GM12878 (cell line): Measurements from ENCODE around the gene SEMA6C. TPM values are rescaled to one million over a fixed set of nuclear protein-coding genes. Genes with fewer than 3 reads are reported as not detected.
A peak's percentile ranks its signal among the peaks of the same experiment; 100 is the strongest.

ENCODE experiments used
- ATF7 ChIP-seq: fragments of 450-650 bp; IDR thresholded peaks from 2 replicates; pipeline ENCODE4 v1.6.1; 2016; ENCODE audit warnings: low read depth, mild to moderate bottlenecking
- CBX5 ChIP-seq: sonication (generic); IDR thresholded peaks from 2 replicates; pipeline ENCODE4 v1.6.1; 2016; ENCODE audit warnings: low read depth, moderate library complexity, mild to moderate bottlenecking, inconsistent platforms
- CEBPB ChIP-seq, 2 experiments: fragments of 150-350 bp in 1 of 2; IDR thresholded peaks; 2 replicates each; pipeline ENCODE4 v1.6.1; 2012 to 2014; ENCODE audit warnings: low read depth in 2 of 2, low read length in 2 of 2, borderline replicate concordance in 1 of 2, inconsistent platforms in 1 of 2
- DPF2 ChIP-seq: fragments of 450-650 bp; IDR thresholded peaks from 2 replicates; pipeline ENCODE4 v1.6.1; 2017; ENCODE audit warnings: mild to moderate bottlenecking
- EED ChIP-seq: sonication (generic); IDR thresholded peaks from 2 replicates; pipeline ENCODE4 v1.6.1; 2016; ENCODE audit warnings: antibody characterized with exemption, low read depth
- HCFC1 ChIP-seq: fragments of 150-350 bp; IDR thresholded peaks from 2 replicates; pipeline ENCODE4 v1.6.1; 2014; ENCODE audit warnings: low read length
- MXI1 ChIP-seq: fragments of 150-350 bp; IDR thresholded peaks from 2 replicates; pipeline ENCODE4 v1.6.1; 2011; ENCODE audit warnings: low read depth, mild to moderate bottlenecking, inconsistent platforms, low read length, improper control_type of control experiment
- RUNX3 ChIP-seq: IDR thresholded peaks from 2 replicates; pipeline ENCODE4 v1.6.1; 2012; ENCODE audit warnings: low read length, inconsistent platforms
- ZNF24 ChIP-seq: fragments of 450-650 bp; IDR thresholded peaks from 2 replicates; pipeline ENCODE4 v1.6.1; 2017; ENCODE audit warnings: antibody characterized with exemption, mild to moderate bottlenecking
- polyA plus RNA-seq, 11 experiments: library from polyadenylated mRNA; depleted of rRNA in 4 of 11; unstranded in 6 of 11; stranded (reverse) in 5 of 11; fragments of >200 nt; fragmentation: Nextera tagmentation in 4 of 11; fragmentation: Illumina TruSeq in 1 of 11; extraction: Ambion mirVana in 4 of 11; extraction: Trizol in 1 of 11; gene quantifications; 1 replicate in 1 of 11; 2 replicates in 10 of 11; pipeline versions ENCODE4 v1.2.1 to v1.2.3, GENCODE V29; 2011 to 2016; ENCODE audit warnings: inconsistent platforms in 2 of 11, missing spikeins in 2 of 11, low read depth in 1 of 11
- total RNA-seq, 4 experiments: library from RNA; depleted of rRNA in 3 of 4; stranded (reverse); fragments of >200 nt in 3 of 4; fragmentation: Illumina TruSeq in 1 of 4; extraction: Trizol in 1 of 4; gene quantifications; 2 replicates each; pipeline versions ENCODE4 v1.2.1 to v1.2.3, GENCODE V29; 2013 to 2021
- TF ChIP-seq, protein P1 (sequence below): fragments of 450-650 bp; IDR thresholded peaks from 2 replicates; pipeline ENCODE4 v1.6.1; 2017; ENCODE audit warnings: mild to moderate bottlenecking
- TF ChIP-seq, protein P2 (sequence below): fragments of 450-650 bp; IDR thresholded peaks from 2 replicates; pipeline ENCODE4 v1.6.1; 2017; ENCODE audit warnings: borderline replicate concordance
- TF ChIP-seq, protein P3 (sequence below): IDR thresholded peaks from 2 replicates; pipeline ENCODE4 v1.6.1; 2012; ENCODE audit warnings: low read length, inconsistent platforms
- TF ChIP-seq, protein P4 (sequence below): fragments of 450-650 bp; formaldehyde crosslinking; IDR thresholded peaks from 2 replicates; pipeline ENCODE4 v1.5.0; 2022; ENCODE audit warnings: mild to moderate bottlenecking, missing genetic modification characterization
- TF ChIP-seq, protein P5 (sequence below): fragments of 450-650 bp; IDR thresholded peaks from 2 replicates; pipeline ENCODE4 v1.6.1; 2014; ENCODE audit warnings: mild to moderate bottlenecking
- TF ChIP-seq, protein P6 (sequence below): fragments of 450-650 bp; IDR thresholded peaks from 2 replicates; pipeline ENCODE4 v1.6.1; 2016; ENCODE audit warnings: mild to moderate bottlenecking, moderate library complexity, borderline replicate concordance

The SEMA6C gene
- total and polyA plus RNA-seq, 10 of the 15 experiments (the other 5 are each of a cell fraction or from before 2014, with no cell fraction given): 0.13 to 2.2 (median 0.29) TPM; not detected in 1

DNA sequence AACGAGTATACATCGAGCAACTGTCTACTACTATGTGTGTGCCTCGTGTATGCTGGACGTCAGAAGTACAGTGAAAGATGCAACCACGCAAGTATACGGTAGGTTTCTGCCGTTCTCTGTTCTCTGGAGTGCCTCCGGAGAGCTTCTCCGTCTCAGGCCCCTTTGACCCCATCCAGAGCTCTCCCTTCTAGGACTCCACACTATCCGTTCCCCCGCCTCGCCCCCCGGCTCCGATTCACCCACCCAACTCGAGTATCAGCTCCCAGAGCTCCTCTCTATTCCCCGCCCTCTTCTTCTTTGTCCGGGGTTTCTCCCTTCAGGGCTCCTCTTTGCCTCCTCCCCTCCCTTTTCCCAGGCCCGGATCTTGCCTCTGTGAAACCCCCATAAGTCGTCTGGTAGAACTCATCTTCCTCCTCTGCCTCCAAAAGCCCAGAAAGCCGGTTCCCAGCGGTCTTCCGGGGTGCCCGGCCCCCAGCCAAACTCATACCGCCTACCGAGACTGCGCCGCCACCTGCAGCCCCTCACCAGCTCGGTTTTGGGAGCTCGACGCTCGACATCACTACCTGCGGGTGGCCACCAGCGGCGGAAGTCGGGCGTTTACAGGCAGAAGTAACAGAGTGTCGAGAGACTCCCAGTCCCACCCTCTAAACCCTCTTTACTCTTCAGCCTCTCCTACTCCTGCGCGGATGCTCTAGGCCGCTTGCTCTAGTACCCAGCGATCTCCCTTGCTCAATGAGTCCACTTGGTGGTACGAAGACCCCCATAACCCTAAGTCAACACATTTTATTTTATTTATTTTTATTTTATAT is 43.4 kb upstream of the SEMA6C start, which contains the start of gene VPS72 (continued):
- TF ChIP-seq, protein P1, sequence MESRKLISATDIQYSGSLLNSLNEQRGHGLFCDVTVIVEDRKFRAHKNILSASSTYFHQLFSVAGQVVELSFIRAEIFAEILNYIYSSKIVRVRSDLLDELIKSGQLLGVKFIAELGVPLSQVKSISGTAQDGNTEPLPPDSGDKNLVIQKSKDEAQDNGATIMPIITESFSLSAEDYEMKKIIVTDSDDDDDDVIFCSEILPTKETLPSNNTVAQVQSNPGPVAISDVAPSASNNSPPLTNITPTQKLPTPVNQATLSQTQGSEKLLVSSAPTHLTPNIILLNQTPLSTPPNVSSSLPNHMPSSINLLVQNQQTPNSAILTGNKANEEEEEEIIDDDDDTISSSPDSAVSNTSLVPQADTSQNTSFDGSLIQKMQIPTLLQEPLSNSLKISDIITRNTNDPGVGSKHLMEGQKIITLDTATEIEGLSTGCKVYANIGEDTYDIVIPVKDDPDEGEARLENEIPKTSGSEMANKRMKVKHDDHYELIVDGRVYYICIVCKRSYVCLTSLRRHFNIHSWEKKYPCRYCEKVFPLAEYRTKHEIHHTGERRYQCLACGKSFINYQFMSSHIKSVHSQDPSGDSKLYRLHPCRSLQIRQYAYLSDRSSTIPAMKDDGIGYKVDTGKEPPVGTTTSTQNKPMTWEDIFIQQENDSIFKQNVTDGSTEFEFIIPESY: no peak
- TF ChIP-seq EED (peak; percentile 20; the same call in 1 of the 2 replicates), ATF7 (peak; percentile 56; the same call in 1 of the 2 replicates), CBX5 (peak; percentile 65; the same call in 1 of the 2 replicates), HCFC1 (peak; percentile 81), ZNF24 (no peak), DPF2 (no peak), RUNX3 (peak; percentile 94), CEBPB (IDR thresholded peaks at IDR 0.05; ENCODE audit: borderline replicate concordance in 1 of 2, low read depth in 2 of 2, low read length in 2 of 2) (peak in 1 of 2 experiments; percentile 24; a peak in 1 of 4 replicates), MXI1 (peak; percentile 76)
- TF ChIP-seq, protein P2, sequence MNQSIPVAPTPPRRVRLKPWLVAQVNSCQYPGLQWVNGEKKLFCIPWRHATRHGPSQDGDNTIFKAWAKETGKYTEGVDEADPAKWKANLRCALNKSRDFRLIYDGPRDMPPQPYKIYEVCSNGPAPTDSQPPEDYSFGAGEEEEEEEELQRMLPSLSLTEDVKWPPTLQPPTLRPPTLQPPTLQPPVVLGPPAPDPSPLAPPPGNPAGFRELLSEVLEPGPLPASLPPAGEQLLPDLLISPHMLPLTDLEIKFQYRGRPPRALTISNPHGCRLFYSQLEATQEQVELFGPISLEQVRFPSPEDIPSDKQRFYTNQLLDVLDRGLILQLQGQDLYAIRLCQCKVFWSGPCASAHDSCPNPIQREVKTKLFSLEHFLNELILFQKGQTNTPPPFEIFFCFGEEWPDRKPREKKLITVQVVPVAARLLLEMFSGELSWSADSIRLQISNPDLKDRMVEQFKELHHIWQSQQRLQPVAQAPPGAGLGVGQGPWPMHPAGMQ: no peak
- TF ChIP-seq, protein P3, sequence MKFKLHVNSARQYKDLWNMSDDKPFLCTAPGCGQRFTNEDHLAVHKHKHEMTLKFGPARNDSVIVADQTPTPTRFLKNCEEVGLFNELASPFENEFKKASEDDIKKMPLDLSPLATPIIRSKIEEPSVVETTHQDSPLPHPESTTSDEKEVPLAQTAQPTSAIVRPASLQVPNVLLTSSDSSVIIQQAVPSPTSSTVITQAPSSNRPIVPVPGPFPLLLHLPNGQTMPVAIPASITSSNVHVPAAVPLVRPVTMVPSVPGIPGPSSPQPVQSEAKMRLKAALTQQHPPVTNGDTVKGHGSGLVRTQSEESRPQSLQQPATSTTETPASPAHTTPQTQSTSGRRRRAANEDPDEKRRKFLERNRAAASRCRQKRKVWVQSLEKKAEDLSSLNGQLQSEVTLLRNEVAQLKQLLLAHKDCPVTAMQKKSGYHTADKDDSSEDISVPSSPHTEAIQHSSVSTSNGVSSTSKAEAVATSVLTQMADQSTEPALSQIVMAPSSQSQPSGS: no peak
- TF ChIP-seq, protein P4, sequence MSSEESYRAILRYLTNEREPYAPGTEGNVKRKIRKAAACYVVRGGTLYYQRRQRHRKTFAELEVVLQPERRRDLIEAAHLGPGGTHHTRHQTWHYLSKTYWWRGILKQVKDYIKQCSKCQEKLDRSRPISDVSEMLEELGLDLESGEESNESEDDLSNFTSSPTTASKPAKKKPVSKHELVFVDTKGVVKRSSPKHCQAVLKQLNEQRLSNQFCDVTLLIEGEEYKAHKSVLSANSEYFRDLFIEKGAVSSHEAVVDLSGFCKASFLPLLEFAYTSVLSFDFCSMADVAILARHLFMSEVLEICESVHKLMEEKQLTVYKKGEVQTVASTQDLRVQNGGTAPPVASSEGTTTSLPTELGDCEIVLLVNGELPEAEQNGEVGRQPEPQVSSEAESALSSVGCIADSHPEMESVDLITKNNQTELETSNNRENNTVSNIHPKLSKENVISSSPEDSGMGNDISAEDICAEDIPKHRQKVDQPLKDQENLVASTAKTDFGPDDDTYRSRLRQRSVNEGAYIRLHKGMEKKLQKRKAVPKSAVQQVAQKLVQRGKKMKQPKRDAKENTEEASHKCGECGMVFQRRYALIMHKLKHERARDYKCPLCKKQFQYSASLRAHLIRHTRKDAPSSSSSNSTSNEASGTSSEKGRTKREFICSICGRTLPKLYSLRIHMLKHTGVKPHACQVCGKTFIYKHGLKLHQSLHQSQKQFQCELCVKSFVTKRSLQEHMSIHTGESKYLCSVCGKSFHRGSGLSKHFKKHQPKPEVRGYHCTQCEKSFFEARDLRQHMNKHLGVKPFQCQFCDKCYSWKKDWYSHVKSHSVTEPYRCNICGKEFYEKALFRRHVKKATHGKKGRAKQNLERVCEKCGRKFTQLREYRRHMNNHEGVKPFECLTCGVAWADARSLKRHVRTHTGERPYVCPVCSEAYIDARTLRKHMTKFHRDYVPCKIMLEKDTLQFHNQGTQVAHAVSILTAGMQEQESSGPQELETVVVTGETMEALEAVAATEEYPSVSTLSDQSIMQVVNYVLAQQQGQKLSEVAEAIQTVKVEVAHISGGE: no peak
- TF ChIP-seq, protein P5, sequence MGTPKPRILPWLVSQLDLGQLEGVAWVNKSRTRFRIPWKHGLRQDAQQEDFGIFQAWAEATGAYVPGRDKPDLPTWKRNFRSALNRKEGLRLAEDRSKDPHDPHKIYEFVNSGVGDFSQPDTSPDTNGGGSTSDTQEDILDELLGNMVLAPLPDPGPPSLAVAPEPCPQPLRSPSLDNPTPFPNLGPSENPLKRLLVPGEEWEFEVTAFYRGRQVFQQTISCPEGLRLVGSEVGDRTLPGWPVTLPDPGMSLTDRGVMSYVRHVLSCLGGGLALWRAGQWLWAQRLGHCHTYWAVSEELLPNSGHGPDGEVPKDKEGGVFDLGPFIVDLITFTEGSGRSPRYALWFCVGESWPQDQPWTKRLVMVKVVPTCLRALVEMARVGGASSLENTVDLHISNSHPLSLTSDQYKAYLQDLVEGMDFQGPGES: no peak
- TF ChIP-seq, protein P6, sequence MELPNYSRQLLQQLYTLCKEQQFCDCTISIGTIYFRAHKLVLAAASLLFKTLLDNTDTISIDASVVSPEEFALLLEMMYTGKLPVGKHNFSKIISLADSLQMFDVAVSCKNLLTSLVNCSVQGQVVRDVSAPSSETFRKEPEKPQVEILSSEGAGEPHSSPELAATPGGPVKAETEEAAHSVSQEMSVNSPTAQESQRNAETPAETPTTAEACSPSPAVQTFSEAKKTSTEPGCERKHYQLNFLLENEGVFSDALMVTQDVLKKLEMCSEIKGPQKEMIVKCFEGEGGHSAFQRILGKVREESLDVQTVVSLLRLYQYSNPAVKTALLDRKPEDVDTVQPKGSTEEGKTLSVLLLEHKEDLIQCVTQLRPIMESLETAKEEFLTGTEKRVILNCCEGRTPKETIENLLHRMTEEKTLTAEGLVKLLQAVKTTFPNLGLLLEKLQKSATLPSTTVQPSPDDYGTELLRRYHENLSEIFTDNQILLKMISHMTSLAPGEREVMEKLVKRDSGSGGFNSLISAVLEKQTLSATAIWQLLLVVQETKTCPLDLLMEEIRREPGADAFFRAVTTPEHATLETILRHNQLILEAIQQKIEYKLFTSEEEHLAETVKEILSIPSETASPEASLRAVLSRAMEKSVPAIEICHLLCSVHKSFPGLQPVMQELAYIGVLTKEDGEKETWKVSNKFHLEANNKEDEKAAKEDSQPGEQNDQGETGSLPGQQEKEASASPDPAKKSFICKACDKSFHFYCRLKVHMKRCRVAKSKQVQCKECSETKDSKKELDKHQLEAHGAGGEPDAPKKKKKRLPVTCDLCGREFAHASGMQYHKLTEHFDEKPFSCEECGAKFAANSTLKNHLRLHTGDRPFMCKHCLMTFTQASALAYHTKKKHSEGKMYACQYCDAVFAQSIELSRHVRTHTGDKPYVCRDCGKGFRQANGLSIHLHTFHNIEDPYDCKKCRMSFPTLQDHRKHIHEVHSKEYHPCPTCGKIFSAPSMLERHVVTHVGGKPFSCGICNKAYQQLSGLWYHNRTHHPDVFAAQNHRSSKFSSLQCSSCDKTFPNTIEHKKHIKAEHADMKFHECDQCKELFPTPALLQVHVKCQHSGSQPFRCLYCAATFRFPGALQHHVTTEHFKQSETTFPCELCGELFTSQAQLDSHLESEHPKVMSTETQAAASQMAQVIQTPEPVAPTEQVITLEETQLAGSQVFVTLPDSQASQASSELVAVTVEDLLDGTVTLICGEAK: peak; percentile 82; the same call in 1 of the 2 replicates
